Pancreas (tissue), 10 donors: ENCODE data around the gene FCAMR. TPM values are rescaled to one million over a fixed set of nuclear protein-coding genes. Genes with fewer than 3 reads are reported as not detected.

Experiments used
- ATAC-seq, 4 donors: fragments of 200-7000 bp; cut with Tn5 transposase; one replicate each; pipeline versions ENCODE4 v1.8.0 to v1.9.1; 2020; ENCODE audit warnings: mild to moderate bottlenecking in 4 of 4, moderate library complexity in 4 of 4
- DNase-seq, 6 donors: peaks; one replicate each; pipeline ENCODE4 v3.0.0-alpha.2; 2020
- FAIRE-seq: peaks from 2 replicates; lab custom pipeline; 2012; peaks lifted over from hg19 to GRCh38; lab: Jason Lieb, UNC
- H3K27ac ChIP-seq, 4 donors: fragments of 200-600 bp; sonication (generic); 1 replicate in 3 of 4; 2 replicates in 1 of 4; pipeline versions ENCODE4 v1.5.0 to v1.8.0; 2020
- H3K27me3 ChIP-seq, 4 donors: fragments of 200-600 bp; one replicate each; pipeline ENCODE4 v1.8.0; 2021
- H3K36me3 ChIP-seq, 3 donors: fragments of 200-600 bp; sonication (generic) in 1 of 3; one replicate each; pipeline versions ENCODE4 v1.5.0 to v1.8.0; 2020 to 2021
- H3K4me1 ChIP-seq, 3 donors: fragments of 200-600 bp; one replicate each; pipeline ENCODE4 v1.8.0; 2021
- H3K4me3 ChIP-seq, 4 donors: fragments of 200-600 bp; sonication (generic) in 2 of 4; one replicate each; pipeline versions ENCODE4 v1.5.0 to v1.8.0; 2020 to 2021
- H3K9me3 ChIP-seq, 4 donors: fragments of 200-600 bp; one replicate each; pipeline ENCODE4 v1.8.0; 2021
- WGBS, 2 donors: extraction: QIAGEN DNeasy Blood & Tissue Kit; methylation state at CpG; one replicate each; pipeline ENCODE4 v1.1.7; 2013; 5-methylcytosine and 5-hydroxymethylcytosine counted together
- intact Hi-C, 3 donors: fragments of 100-400 bp; cut with DNase I; formaldehyde crosslinking; loops; one replicate each; pipeline versions ENCODE4 v1.11.1 to v1.14.2; 2022
- polyA plus RNA-seq, 2 donors: library from polyadenylated mRNA; stranded (reverse); fragments of 200-250 nt; gene quantifications; one replicate each; pipeline ENCODE4 v1.2.3, GENCODE V29; 2013
- total RNA-seq, 6 donors: library from RNA; stranded (reverse); fragmentation: NEBNext Ultra II Directional in 4 of 6; extraction: Animal tissue kit (Norgen Biotek cat#: 25700) in 4 of 6; gene quantifications; one replicate each; pipeline versions ENCODE4 v1.2.1 to v1.2.4, GENCODE V29; 2021 to 2023
- TF ChIP-seq, protein P1 (sequence below), 4 donors: fragments of 200-600 bp; sonication (generic) in 3 of 4; IDR thresholded peaks; one replicate each; pipeline versions ENCODE4 v1.5.0 to v1.8.0; 2021; ENCODE audit warnings: antibody characterized with exemption in 4 of 4
- donor health status: healthy with polysubstance abuse.
- donor health status: DM: no; HTN: no; CAD: no; lungs with moderate emphysema.
- donor health status: DM: no; HTN: no; CAD: no.
- donor health status: control.
- donor health status: control.
- donor health status: Bipolar disorder and iron deficiency.
- donor health status: DM: yes; HTN: yes; CAD: no.
- donor health status: DM: no; HTN: no; CAD: no.
- donor health status: DM: no; HTN: no; CAD: no.
- donor health status: DM: yes; HTN: yes; CAD: no.

FCAMR gene
- total and polyA plus RNA-seq, 8 donors = not detected

DNA sequence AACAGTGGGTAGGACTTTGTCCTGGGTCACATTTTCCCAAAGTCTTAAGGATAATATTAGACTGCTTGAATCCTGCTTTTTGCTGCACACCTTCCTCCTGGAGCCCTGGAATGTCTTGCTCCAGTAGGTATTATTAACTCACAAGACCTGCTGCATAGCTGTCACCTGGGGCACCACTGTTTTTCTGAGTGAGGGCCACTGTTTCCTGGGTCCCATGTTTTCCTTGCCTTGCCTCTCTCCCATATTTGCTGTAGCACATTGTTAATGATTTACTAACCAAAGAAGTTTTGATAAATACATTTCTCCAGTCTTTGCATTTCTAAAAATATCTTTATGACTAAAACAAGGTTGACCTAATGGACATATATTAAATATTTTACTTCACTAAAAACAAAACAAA lies 22.5 kb upstream of the FCAMR start:
- intact Hi-C loops = no loop called here
- no peak overlapping the region for H3K4me3 ChIP-seq
- H3K36me3 ChIP-seq = no peaks in the 10 kb centered on the region
- DNase-seq = peak in 1 of 6 donors; percentile 29
- no peak for FAIRE-seq
- no peaks in the 10 kb centered on the region for H3K27me3 ChIP-seq
- peak overlapping the region in 2 of 4 donors; percentile 2 to 49 for H3K27ac ChIP-seq
- no peaks in the 10 kb centered on the region for H3K9me3 ChIP-seq
- ATAC-seq = peak; percentile 88 to 94 (median 91)
- TF ChIP-seq, protein P1, sequence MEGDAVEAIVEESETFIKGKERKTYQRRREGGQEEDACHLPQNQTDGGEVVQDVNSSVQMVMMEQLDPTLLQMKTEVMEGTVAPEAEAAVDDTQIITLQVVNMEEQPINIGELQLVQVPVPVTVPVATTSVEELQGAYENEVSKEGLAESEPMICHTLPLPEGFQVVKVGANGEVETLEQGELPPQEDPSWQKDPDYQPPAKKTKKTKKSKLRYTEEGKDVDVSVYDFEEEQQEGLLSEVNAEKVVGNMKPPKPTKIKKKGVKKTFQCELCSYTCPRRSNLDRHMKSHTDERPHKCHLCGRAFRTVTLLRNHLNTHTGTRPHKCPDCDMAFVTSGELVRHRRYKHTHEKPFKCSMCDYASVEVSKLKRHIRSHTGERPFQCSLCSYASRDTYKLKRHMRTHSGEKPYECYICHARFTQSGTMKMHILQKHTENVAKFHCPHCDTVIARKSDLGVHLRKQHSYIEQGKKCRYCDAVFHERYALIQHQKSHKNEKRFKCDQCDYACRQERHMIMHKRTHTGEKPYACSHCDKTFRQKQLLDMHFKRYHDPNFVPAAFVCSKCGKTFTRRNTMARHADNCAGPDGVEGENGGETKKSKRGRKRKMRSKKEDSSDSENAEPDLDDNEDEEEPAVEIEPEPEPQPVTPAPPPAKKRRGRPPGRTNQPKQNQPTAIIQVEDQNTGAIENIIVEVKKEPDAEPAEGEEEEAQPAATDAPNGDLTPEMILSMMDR (IDR thresholded peaks at IDR 0.05) = no peak
- peaks cover 3 to 7% (median 5%) of the 10 kb centered on the region in 3 donors for H3K4me1 ChIP-seq

DNA sequence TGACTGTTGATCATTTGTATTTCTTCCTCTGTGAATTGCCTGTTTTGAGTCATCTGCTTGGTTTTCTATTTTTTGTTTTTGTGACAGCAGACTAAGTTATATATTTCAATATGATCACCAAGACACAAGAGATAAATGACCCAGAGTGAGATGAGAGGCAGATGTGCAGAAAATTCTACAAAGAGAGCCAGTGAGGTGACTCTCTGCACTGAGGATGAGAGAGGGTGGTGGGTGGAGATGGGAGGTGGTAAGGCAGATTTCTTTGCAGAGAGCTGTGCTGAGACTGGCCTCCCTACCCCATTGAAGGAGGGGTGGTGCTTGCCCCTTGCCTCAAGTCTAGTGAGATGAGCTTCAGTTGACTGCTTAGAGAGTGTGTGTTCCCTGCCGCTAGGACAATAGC lies 17.6 kb upstream of the FCAMR start:
- FAIRE-seq = no peak
- no peaks in the 10 kb centered on the region for H3K9me3 ChIP-seq
- peaks cover 0 to 5% (median 3%) of the 10 kb centered on the region in 3 donors for H3K4me1 ChIP-seq
- no peak overlapping the region for H3K4me3 ChIP-seq
- intact Hi-C loops = loop anchor here in 2 of 3 donors (10.0 kb wide), 1 partner anchor 253 kb away; no protein-coding TSS in a partner anchor
- no peak overlapping the region for H3K27ac ChIP-seq
- TF ChIP-seq, protein P1 (IDR thresholded peaks at IDR 0.05) = no peak
- no peak for DNase-seq
- no peaks in the 10 kb centered on the region for H3K27me3 ChIP-seq
- no peak for ATAC-seq
- WGBS, 2 donors = 86 to 96% methylated on average over 1 of the region's 1 CpG
- no peaks in the 10 kb centered on the region for H3K36me3 ChIP-seq

DNA sequence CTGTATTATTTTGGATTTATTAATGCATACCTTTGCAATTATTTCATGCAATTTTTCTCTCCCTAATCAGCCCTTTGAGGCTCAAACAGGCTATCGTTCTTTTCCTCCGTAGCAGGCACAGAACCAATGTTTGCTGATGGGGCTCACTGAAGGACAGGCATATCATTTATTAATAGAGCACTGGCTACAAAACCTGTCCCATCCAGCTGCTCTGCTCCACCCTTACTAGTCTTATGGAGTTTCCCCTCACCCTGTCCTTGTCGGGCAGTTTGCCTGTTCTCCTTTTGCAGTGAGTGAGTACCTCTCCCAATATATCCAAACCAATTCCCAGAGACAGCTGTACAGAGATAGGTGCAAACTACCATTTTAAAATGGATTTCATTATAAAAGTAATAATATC lies 16.6 kb upstream of the FCAMR start:
- ATAC-seq = peak in 3 of 4 donors; percentile 45 to 63 (median 48)
- intact Hi-C loops = loop anchor here in 2 of 3 donors (10.0 kb wide), 1 partner anchor 252 kb away; no protein-coding TSS in a partner anchor
- Histone ChIP-seq H3K27me3 (no peaks in the 10 kb centered on the region), H3K4me1 (no peaks in the 10 kb centered on the region), H3K4me3 (no peak overlapping the region), H3K36me3 (no peaks in the 10 kb centered on the region), H3K9me3 (no peaks in the 10 kb centered on the region), H3K27ac (no peak overlapping the region)
- no peak for FAIRE-seq
- TF ChIP-seq, protein P1 (IDR thresholded peaks at IDR 0.05) = no peak
- no peak for DNase-seq
- WGBS, 2 donors = 17 to 18% methylated on average over 3 of the region's 3 CpGs

DNA sequence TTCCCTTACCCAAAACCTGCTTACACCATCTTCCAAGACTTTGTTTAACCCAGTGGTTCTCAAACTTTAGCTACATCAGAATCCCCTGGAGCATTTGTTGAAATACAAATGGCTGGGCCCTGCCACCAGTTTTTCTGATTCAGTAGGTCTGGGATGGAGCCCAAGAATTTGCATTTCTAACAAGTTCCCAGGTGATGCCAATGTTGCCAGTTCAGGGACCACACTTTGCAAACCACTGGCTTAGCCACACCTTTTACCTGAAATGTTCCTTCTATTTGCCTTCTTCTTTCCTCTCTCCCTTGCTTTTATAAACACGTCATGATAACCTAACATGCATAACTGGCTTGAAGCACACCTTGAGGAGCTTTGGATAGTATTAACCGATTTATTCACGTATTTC lies 16.1 kb upstream of the FCAMR start:
- ATAC-seq = no peak
- no peaks in the 10 kb centered on the region for H3K36me3 ChIP-seq
- FAIRE-seq = no peak
- intact Hi-C loops = loop anchor here in 2 of 3 donors (10.0 kb wide), 1 partner anchor 252 kb away; no protein-coding TSS in a partner anchor
- no peak overlapping the region for H3K4me3 ChIP-seq
- 50 to 61% methylated on average over 3 of the region's 3 CpGs for WGBS, 2 donors
- H3K4me1 ChIP-seq = no peaks in the 10 kb centered on the region
- TF ChIP-seq, protein P1 (IDR thresholded peaks at IDR 0.05) = no peak
- DNase-seq = no peak
- H3K27me3 ChIP-seq = no peaks in the 10 kb centered on the region
- H3K27ac ChIP-seq = no peak overlapping the region
- no peaks in the 10 kb centered on the region for H3K9me3 ChIP-seq

DNA sequence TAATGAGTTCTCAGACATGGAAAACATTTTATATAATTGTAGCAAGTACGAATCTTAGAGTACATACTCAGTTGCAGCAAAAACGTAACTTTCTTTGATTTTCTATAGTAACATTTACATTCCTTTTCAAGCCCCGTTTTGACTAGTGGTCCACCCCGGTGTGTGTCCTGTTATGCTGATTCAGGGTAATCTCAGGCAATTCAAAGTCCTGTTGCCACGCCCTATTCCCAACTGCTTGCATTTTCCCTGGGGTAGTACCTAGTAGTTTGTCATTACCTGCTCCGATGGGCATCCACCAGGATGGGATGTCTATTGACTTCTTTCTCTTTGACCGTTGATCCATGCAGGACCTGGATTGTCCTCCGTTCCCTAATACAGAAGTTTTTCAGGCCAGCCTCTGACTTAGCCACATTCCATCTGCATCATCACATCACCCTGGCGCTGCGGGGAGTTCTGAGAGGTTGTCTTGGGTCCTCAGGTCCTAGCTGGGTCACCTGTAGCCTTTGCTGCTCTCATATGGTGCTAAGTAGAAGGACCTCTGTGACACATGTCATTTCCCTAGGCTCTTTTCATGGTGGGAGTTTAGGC lies 15.0 kb upstream of the FCAMR start:
- no peaks in the 10 kb centered on the region for H3K9me3 ChIP-seq
- FAIRE-seq = no peak
- H3K4me3 ChIP-seq = no peak overlapping the region
- H3K27me3 ChIP-seq = no peaks in the 10 kb centered on the region
- no peak for ATAC-seq
- intact Hi-C loops = loop anchor here in 2 of 3 donors (10.0 kb wide), 1 partner anchor 250 kb away; no protein-coding TSS in a partner anchor
- no peak for DNase-seq
- H3K27ac ChIP-seq = no peak overlapping the region
- 79 to 83% methylated on average over 10 of the region's 10 CpGs for WGBS, 2 donors
- no peaks in the 10 kb centered on the region for H3K4me1 ChIP-seq
- H3K36me3 ChIP-seq = no peaks in the 10 kb centered on the region
- TF ChIP-seq, protein P1 (IDR thresholded peaks at IDR 0.05) = no peak
